ENCODE results near the gene BLOC1S3.

Gene BLOC1S3

GRCh38 chr19:45179072-45179891 is 698 bp downstream of the BLOC1S3 start:
- in situ Hi-C loops (cut with MboI; ENCODE audit: low sequenced_read_pairs) = no loop called here

GRCh38 chr19:45179892-45180370 is 1.3 kb downstream of the BLOC1S3 start:
- in situ Hi-C loops (cut with MboI; ENCODE audit: low sequenced_read_pairs) = no loop called here

- in situ Hi-C loops (cut with MboI; ENCODE audit: low sequenced_read_pairs) = no loop called here
Measured at GRCh38 chr19:45180936-45181335, 2.4 kb downstream of the BLOC1S3 start.

GRCh38 chr19:45182758-45183157 is 4.2 kb downstream of the BLOC1S3 start:
- in situ Hi-C loops (cut with MboI; ENCODE audit: low sequenced_read_pairs) = no loop called here

GRCh38 chr19:45184115-45184514 is 5.5 kb downstream of the BLOC1S3 start:
- in situ Hi-C loops (cut with MboI; ENCODE audit: low sequenced_read_pairs) = no loop called here

- in situ Hi-C loops (cut with MboI; ENCODE audit: low sequenced_read_pairs) = no loop called here
Measured at GRCh38 chr19:45186509-45187334, 8.1 kb downstream of the BLOC1S3 start.

- in situ Hi-C loops (cut with MboI; ENCODE audit: low sequenced_read_pairs) = no loop called here
Measured at GRCh38 chr19:45187421-45188100, 9.0 kb downstream of the BLOC1S3 start.

GRCh38 chr19:45189971-45190370 is 11.4 kb downstream of the BLOC1S3 start:
- in situ Hi-C loops (cut with MboI; ENCODE audit: low sequenced_read_pairs) = no loop called here

GRCh38 chr19:45191375-45191774 is 12.8 kb downstream of the BLOC1S3 start:
- in situ Hi-C loops (cut with MboI; ENCODE audit: low sequenced_read_pairs) = no loop called here

GRCh38 chr19:45195764-45196163 is 17.2 kb downstream of the BLOC1S3 start:
- in situ Hi-C loops (cut with MboI; ENCODE audit: low sequenced_read_pairs) = no loop called here

- in situ Hi-C loops (cut with MboI; ENCODE audit: low sequenced_read_pairs) = no loop called here
Measured at GRCh38 chr19:45200568-45200967, 22.0 kb downstream of the BLOC1S3 start.

- in situ Hi-C loops (cut with MboI; ENCODE audit: low sequenced_read_pairs) = no loop called here
Measured at GRCh38 chr19:45202637-45203036, 24.1 kb downstream of the BLOC1S3 start.

GRCh38 chr19:45205810-45206209 is 27.2 kb downstream of the BLOC1S3 start:
- in situ Hi-C loops (cut with MboI; ENCODE audit: low sequenced_read_pairs) = no loop called here

GRCh38 chr19:45206328-45206727 is 27.7 kb downstream of the BLOC1S3 start:
- in situ Hi-C loops (cut with MboI; ENCODE audit: low sequenced_read_pairs) = no loop called here

GRCh38 chr19:45211751-45212381 is 33.3 kb downstream of the BLOC1S3 start:
- in situ Hi-C loops (cut with MboI; ENCODE audit: low sequenced_read_pairs) = no loop called here

- in situ Hi-C loops (cut with MboI; ENCODE audit: low sequenced_read_pairs) = no loop called here
Measured at GRCh38 chr19:45213031-45213430, 34.4 kb downstream of the BLOC1S3 start.

- in situ Hi-C loops (cut with MboI; ENCODE audit: low sequenced_read_pairs) = no loop called here
Measured at GRCh38 chr19:45215391-45216191, 37.0 kb downstream of the BLOC1S3 start.

- in situ Hi-C loops (cut with MboI; ENCODE audit: low sequenced_read_pairs) = no loop called here
Measured at GRCh38 chr19:45216667-45217066, 38.1 kb downstream of the BLOC1S3 start.

- in situ Hi-C loops (cut with MboI; ENCODE audit: low sequenced_read_pairs) = no loop called here
Measured at GRCh38 chr19:45217193-45217956, 38.8 kb downstream of the BLOC1S3 start.
